AG09309 (cell line): ENCODE measurements around the gene RALGPS1.

Experiments
- DNase-seq: peaks from one replicate; pipeline ENCODE4 v3.0.0-alpha.2; 2010; ENCODE audit warnings: low read depth
- H3K4me3 ChIP-seq: 2 replicates; pipeline ENCODE4 v1.5.1; 2011; ENCODE audit warnings: mild to moderate bottlenecking, low read depth, low read length, moderate library complexity; ENCODE audit not compliant: control insufficient read depth
- CTCF ChIP-seq: IDR thresholded peaks from 2 replicates; pipeline ENCODE4 v1.5.1; 2011; ENCODE audit warnings: mild to moderate bottlenecking, low read depth, low read length, inconsistent platforms; ENCODE audit not compliant: insufficient read depth, control insufficient read depth; ENCODE audit errors: missing control alignments

RALGPS1 gene

GRCh38 chr9:127213859-127214258, 299.3 kb downstream of the RALGPS1 start:
- TF ChIP-seq CTCF: no peak
- H3K4me3 ChIP-seq: no peak overlapping the region
- DNase-seq: no peak

- TF ChIP-seq CTCF: peak; percentile 76
Measured at GRCh38 chr9:127214421-127215267, 300.1 kb downstream of the RALGPS1 start.

GRCh38 chr9:127215268-127216209, 301.0 kb downstream of the RALGPS1 start:
- no peak for TF ChIP-seq CTCF
- DNase-seq: no peak
- no peak overlapping the region for H3K4me3 ChIP-seq

More at GRCh38 chr9:127214421-127215267, 300.1 kb downstream of the RALGPS1 start:
- H3K4me3 ChIP-seq: no peak overlapping the region
- DNase-seq: peak; percentile 27

- no peak for TF ChIP-seq CTCF
Measured at GRCh38 chr9:127216210-127216887, 301.8 kb downstream of the RALGPS1 start.

GRCh38 chr9:127216888-127217217, 302.3 kb downstream of the RALGPS1 start:
- no peak overlapping the region for H3K4me3 ChIP-seq
- TF ChIP-seq CTCF: no peak
- DNase-seq: no peak

More at GRCh38 chr9:127216210-127216887, 301.8 kb downstream of the RALGPS1 start:
- H3K4me3 ChIP-seq: no peak overlapping the region
- no peak for DNase-seq

- no peak for TF ChIP-seq CTCF
- DNase-seq: no peak
- no peak overlapping the region for H3K4me3 ChIP-seq
Measured at GRCh38 chr9:127218818-127219217, 304.2 kb downstream of the RALGPS1 start.
